HCT116 (cell line): ENCODE results near the gene LOXL1. TPM values are rescaled to one million over a fixed set of nuclear protein-coding genes. Genes with fewer than 3 reads are reported as not detected.

Experiments
- ATAC-seq: fragments of 200-7000 bp; cut with Tn5 transposase; 2 replicates; pipeline ENCODE4 v1.9.1; 2020; ENCODE audit warnings: mild to moderate bottlenecking, moderate library complexity
- BruUV-seq: library from RNA; stranded (reverse); fragments of 400-500 nt; replicated peaks from 2 replicates; lab custom pipeline; 2021; lab: Mats Ljungman, UMichigan
- CTCF ChIA-PET: fragments of 300-600 bp; sonication (Branson Sonifier 250); formaldehyde crosslinking; loops from one replicate; lab custom pipeline; 2021; ENCODE audit warnings: antibody characterized with exemption; lab: Charles Lee
- POLR2A ChIA-PET: fragments of 300-600, 350-600 bp; sonication (Branson Sonifier 250); formaldehyde crosslinking; loops from one replicate; lab custom pipeline; 2021; ENCODE audit warnings: antibody characterized with exemption; lab: Charles Lee
- RAD21 ChIA-PET, 2 experiments: fragments of 300-600 bp; sonication (Branson Sonifier 250); formaldehyde crosslinking; loops; one replicate each; lab custom pipeline; 2023; ENCODE audit warnings: low total read pairs in 2 of 2; ENCODE audit not compliant: uncharacterized antibody in 2 of 2, unreplicated experiment in 2 of 2, low non-redundant PET in 1 of 2; lab: Charles Lee
- DNase-seq: peaks from one replicate; pipeline ENCODE4 v3.0.0-alpha.2; 2010; ENCODE audit warnings: low read depth, low spot score
- H2AFZ ChIP-seq: fragments of 200-600 bp; shearing (Covaris generic), sonication (generic); 2 replicates; pipeline ENCODE4 v1.6.1; 2017; ENCODE audit warnings: low read depth, mixed run types, mixed read lengths, antibody characterized with exemption, low read length; ENCODE audit not compliant: poor library complexity, severe bottlenecking
- H3K27ac ChIP-seq: 2 replicates; pipeline ENCODE4 v1.5.1; 2012; ENCODE audit warnings: low read depth, low read length
- H3K27me3 ChIP-seq: fragments of 200-600 bp; sonication (generic); 2 replicates; pipeline ENCODE4 v1.6.1; 2016; ENCODE audit warnings: mixed run types, low read length, mixed read lengths; ENCODE audit not compliant: insufficient read depth
- H3K36me3 ChIP-seq, 2 experiments: fragments of 200-500 bp in 1 of 2; fragments of 200-600 bp in 1 of 2; sonication (Bioruptor generic) in 1 of 2; sonication (generic) in 1 of 2; 2 replicates each; pipeline versions ENCODE4 v1.5.1 to v1.6.1; 2014 to 2016; ENCODE audit warnings: low read length in 2 of 2, inconsistent platforms in 1 of 2, mixed read lengths in 1 of 2, mixed run types in 1 of 2; ENCODE audit not compliant: insufficient read depth in 2 of 2, control insufficient read depth in 1 of 2
- H3K4me1 ChIP-seq, 2 experiments: fragments of 200-600 bp in 1 of 2; sonication (generic) in 1 of 2; 2 replicates each; pipeline versions ENCODE4 v1.5.1 to v1.6.1; 2012 to 2017; ENCODE audit warnings: low read length in 2 of 2, inconsistent platforms in 1 of 2, mild to moderate bottlenecking in 1 of 2, mixed read lengths in 1 of 2, mixed run types in 1 of 2, moderate library complexity in 1 of 2; ENCODE audit not compliant: insufficient read depth in 2 of 2, control insufficient read depth in 1 of 2
- H3K4me2 ChIP-seq: fragments of 200-600 bp; sonication (generic); 2 replicates; pipeline ENCODE4 v1.6.1; 2017; ENCODE audit warnings: mixed run types, low read length, mixed read lengths
- H3K4me3 ChIP-seq, 2 experiments: fragments of 200-600 bp in 1 of 2; sonication (generic) in 1 of 2; replicated peaks in 1 of 2; 2 replicates each; pipeline ENCODE4 v1.5.1; 2011 to 2016; ENCODE audit warnings: low read length in 2 of 2, control low read depth in 1 of 2, low read depth in 1 of 2, mild to moderate bottlenecking in 1 of 2, mixed read lengths in 1 of 2, mixed run types in 1 of 2
- H3K79me2 ChIP-seq: fragments of 200-600 bp; sonication (generic); 2 replicates; pipeline ENCODE4 v1.6.1; 2017; ENCODE audit warnings: mild to moderate bottlenecking, mixed run types, low read length, moderate library complexity, mixed read lengths; ENCODE audit not compliant: insufficient read depth
- H3K9ac ChIP-seq: fragments of 200-600 bp; sonication (generic); 2 replicates; pipeline ENCODE4 v1.6.1; 2016; ENCODE audit warnings: low read length, mixed read lengths
- H3K9me2 ChIP-seq: fragments of 200-600 bp; sonication (generic), shearing (Covaris generic); 2 replicates; pipeline ENCODE4 v1.6.1; 2017; ENCODE audit warnings: mixed run types, mild to moderate bottlenecking, moderate library complexity; ENCODE audit not compliant: insufficient read depth
- H3K9me3 ChIP-seq, 2 experiments: fragments of 200-500 bp in 1 of 2; fragments of 200-600 bp in 1 of 2; sonication (Bioruptor generic) in 1 of 2; sonication (generic) in 1 of 2; 2 replicates each; pipeline ENCODE4 v1.6.1; 2014 to 2017; ENCODE audit warnings: low read length in 2 of 2, mixed read lengths in 2 of 2, inconsistent platforms in 1 of 2, low read depth in 1 of 2, mild to moderate bottlenecking in 1 of 2, mixed run types in 1 of 2, moderate library complexity in 1 of 2; ENCODE audit not compliant: control insufficient read depth in 1 of 2, insufficient read depth in 1 of 2
- H4K20me1 ChIP-seq: fragments of 200-600 bp; sonication (generic), shearing (Covaris generic); 2 replicates; pipeline ENCODE4 v1.6.1; 2017; ENCODE audit warnings: mixed run types, mild to moderate bottlenecking, moderate library complexity; ENCODE audit not compliant: insufficient read depth
- CBX3 ChIP-seq: IDR thresholded peaks from 2 replicates; pipeline ENCODE4 v1.6.1; 2012; ENCODE audit warnings: low read depth
- CEBPB ChIP-seq: IDR thresholded peaks from 2 replicates; pipeline ENCODE4 v1.6.1; 2012; ENCODE audit warnings: low read depth
- ELF1 ChIP-seq: IDR thresholded peaks from 2 replicates; pipeline ENCODE4 v1.6.1; 2012; ENCODE audit warnings: low read depth, borderline replicate concordance
- EZH2 ChIP-seq: fragments of 200-600 bp; sonication (generic); IDR thresholded peaks from 2 replicates; pipeline ENCODE4 v1.6.1; 2017; ENCODE audit warnings: antibody characterized with exemption, mixed run types
- EZH2phosphoT487 ChIP-seq: fragments of 200-600 bp; IDR thresholded peaks from 2 replicates; pipeline ENCODE4 v1.6.1; 2018; ENCODE audit warnings: antibody characterized with exemption, borderline replicate concordance
- FOSL1 ChIP-seq: IDR thresholded peaks from 2 replicates; pipeline ENCODE4 v1.6.1; 2012; ENCODE audit warnings: low read depth
- MAX ChIP-seq: IDR thresholded peaks from 2 replicates; pipeline ENCODE4 v1.6.1; 2012
- POLR2A ChIP-seq: IDR thresholded peaks from 2 replicates; pipeline ENCODE4 v1.7.0; 2011; ENCODE audit warnings: borderline replicate concordance; ENCODE audit not compliant: insufficient read depth, insufficient read length; ENCODE audit errors: extremely low read depth
- RAD21 ChIP-seq: IDR thresholded peaks from 2 replicates; pipeline ENCODE4 v1.6.1; 2012; ENCODE audit warnings: low read depth, mild to moderate bottlenecking
- REST ChIP-seq: IDR thresholded peaks from 2 replicates; pipeline ENCODE4 v1.6.1; 2012; ENCODE audit warnings: low read depth
- SIN3A ChIP-seq: IDR thresholded peaks from 2 replicates; pipeline ENCODE4 v1.6.1; 2012; ENCODE audit warnings: low read depth
- TCF7L2 ChIP-seq: IDR thresholded peaks from 2 replicates; pipeline ENCODE4 v1.7.0; 2011; ENCODE audit warnings: borderline replicate concordance, inconsistent platforms; ENCODE audit not compliant: insufficient read depth, insufficient read length; ENCODE audit errors: extremely low read depth
- YY1 ChIP-seq: IDR thresholded peaks from 2 replicates; pipeline ENCODE4 v1.6.1; 2011; ENCODE audit warnings: low read length, low read depth, moderate library complexity, mild to moderate bottlenecking; ENCODE audit not compliant: insufficient replicate concordance; ENCODE audit errors: extremely low read depth
- intact Hi-C: fragments of 100-400 bp; cut with micrococcal nuclease; formaldehyde crosslinking; loops from 2 replicates; pipeline ENCODE4 v1.10.0; 2022
- total RNA-seq: library from RNA; stranded (reverse); gene quantifications from one replicate; pipeline ENCODE4 v1.2.1, GENCODE V29; 2021; ENCODE audit not compliant: unreplicated experiment

Gene LOXL1
- total RNA-seq, 1 experiment from 2014 or later, result 14.9 TPM

GRCh38 chr15:73952171-73952912 is 26.1 kb downstream of the LOXL1 start (continued):
- no peak for TF ChIP-seq REST
- TF ChIP-seq MAX, result no peak
- TF ChIP-seq FOSL1, result no peak
- no peak for TF ChIP-seq YY1

- RAD21 ChIA-PET, result no interaction called here
- Histone ChIP-seq H3K4me3 (no peak overlapping the region), H3K9ac (no peak overlapping the region), H2AFZ (no peak overlapping the region), H3K27ac (no peak overlapping the region), H3K9me2 (no peaks in the 10 kb centered on the region), H4K20me1 (no peaks in the 10 kb centered on the region), H3K36me3 (no peaks in the 10 kb centered on the region), H3K27me3 (no peaks in the 10 kb centered on the region), H3K9me3 (no peaks in the 10 kb centered on the region), H3K79me2 (no peaks in the 10 kb centered on the region), H3K4me2 (no peak overlapping the region), H3K4me1 (peaks cover 16 to 37% of the 10 kb centered on the region in 2 experiments)
- intact Hi-C loops, result no loop called here
- no TSS peak for BruUV-seq
- DNase-seq (no peak), ATAC-seq (no peak)
- CTCF ChIA-PET, result no interaction called here
- POLR2A ChIA-PET, result interaction anchor here (0.7 kb wide), 1 partner anchor 17 kb away, joined by 3 read pairs; no protein-coding TSS in a partner anchor
- TF ChIP-seq CBX3 (no peak), REST (no peak), CEBPB (no peak), YY1 (no peak), RAD21 (no peak), POLR2A (no peak), EZH2phosphoT487 (no peak), TCF7L2 (no peak), ELF1 (no peak), MAX (no peak), EZH2 (no peak), SIN3A (no peak)
These were observed 26.9 kb downstream of the LOXL1 start for GRCh38 chr15:73952913-73953750.
